Spleen (tissue), 11 donors: ENCODE data around the gene ZNF385A. TPM values are rescaled to one million over a fixed set of nuclear protein-coding genes. Genes with fewer than 3 reads are reported as not detected.

Experiments
- DNase-seq: peaks from one replicate; pipeline ENCODE4 v3.0.0-alpha.2; 2020
- H3K27ac ChIP-seq, 8 donors: fragments of 200-600 bp; sonication (generic) in 7 of 8; 1 replicate in 4 of 8; 2 replicates in 4 of 8; pipeline versions ENCODE4 v1.5.0 to v1.8.0; 2016 to 2021; ENCODE audit warnings: inconsistent platforms in 4 of 8, mild to moderate bottlenecking in 4 of 8, moderate library complexity in 1 of 8
- H3K27me3 ChIP-seq, 7 donors: fragments of 200-600 bp; sonication (generic) in 6 of 7; replicated peaks in 1 of 7; 1 replicate in 4 of 7; 2 replicates in 3 of 7; pipeline versions ENCODE4 v1.5.0 to v1.8.0; 2016 to 2021; ENCODE audit warnings: inconsistent platforms in 3 of 7, mild to moderate bottlenecking in 1 of 7
- H3K36me3 ChIP-seq, 6 donors: fragments of 200-600 bp; sonication (generic) in 5 of 6; 1 replicate in 4 of 6; 2 replicates in 2 of 6; pipeline versions ENCODE4 v1.5.0 to v1.8.0; 2016 to 2021; ENCODE audit warnings: inconsistent platforms in 2 of 6
- H3K4me1 ChIP-seq, 6 donors: fragments of 200-600 bp; sonication (generic) in 5 of 6; 1 replicate in 3 of 6; 2 replicates in 3 of 6; pipeline versions ENCODE4 v1.5.0 to v1.8.0; 2016 to 2021; ENCODE audit warnings: inconsistent platforms in 3 of 6
- H3K4me3 ChIP-seq, 8 donors: fragments of 200-600 bp; sonication (generic) in 7 of 8; 1 replicate in 4 of 8; 2 replicates in 4 of 8; pipeline versions ENCODE4 v1.5.0 to v1.8.0; 2016 to 2021; ENCODE audit warnings: inconsistent platforms in 4 of 8, mild to moderate bottlenecking in 4 of 8, moderate library complexity in 2 of 8
- H3K9me3 ChIP-seq, 8 donors: fragments of 200-600 bp; sonication (generic) in 7 of 8; 1 replicate in 4 of 8; 2 replicates in 4 of 8; pipeline versions ENCODE4 v1.5.0 to v1.8.0; 2016 to 2021; ENCODE audit warnings: inconsistent platforms in 4 of 8
- POLR2A ChIP-seq, 3 donors: fragments of 450-650 bp; IDR thresholded peaks; one replicate each; pipeline ENCODE4 v1.5.1; 2017; ENCODE audit warnings: antibody characterized with exemption in 3 of 3, mild to moderate bottlenecking in 1 of 3
- POLR2AphosphoS5 ChIP-seq, 3 donors: sonication (generic); formaldehyde crosslinking; IDR thresholded peaks; one replicate each; pipeline ENCODE4 v1.5.1; 2017; ENCODE audit warnings: antibody characterized with exemption in 3 of 3
- WGBS, 5 donors: extraction: QIAGEN DNeasy Blood & Tissue Kit in 3 of 5; methylation state at CpG; one replicate each; pipeline versions ENCODE4 v1.1.5 to v1.1.7; 2013 to 2018; 5-methylcytosine and 5-hydroxymethylcytosine counted together
- intact Hi-C: fragments of 100-400 bp; cut with DNase I; formaldehyde crosslinking; loops from one replicate; pipeline ENCODE4 v1.15.0; 2023; ENCODE audit warnings: low total_unique reads
- polyA plus RNA-seq, 3 donors: library from polyadenylated mRNA; stranded (reverse); fragments of 200-250 nt; gene quantifications; one replicate each; pipeline ENCODE4 v1.2.1, GENCODE V29; 2013
- total RNA-seq, 7 donors: library from RNA; depleted of rRNA in 3 of 7; stranded (reverse); fragments of >200 nt in 3 of 7; fragmentation: NEBNext Ultra II Directional in 4 of 7; extraction: Animal tissue kit (Norgen Biotek cat#: 25700) in 4 of 7; gene quantifications; one replicate each; pipeline versions ENCODE4 v1.1.0 to v1.2.1, GENCODE V29; 2016 to 2021
- TF ChIP-seq, protein P1 (sequence below), 11 experiments: fragments of 200-600 bp in 7 of 11; fragments of 450-650 bp in 4 of 11; sonication (generic) in 4 of 11; IDR thresholded peaks in 8 of 11; conservative IDR thresholded peaks in 3 of 11; 1 replicate in 7 of 11; 2 replicates in 4 of 11; pipeline versions ENCODE4 v1.4.0 to v1.8.0; 2016 to 2021; ENCODE audit warnings: antibody characterized with exemption in 11 of 11, inconsistent platforms in 4 of 11, mild to moderate bottlenecking in 1 of 11
- donor health status: healthy with polysubstance abuse.
- donor health status: DM: no; HTN: no; CAD: no; lungs with moderate emphysema.
- donor health status: DM: no; HTN: no; CAD: no.
- donor health status: Bipolar disorder and iron deficiency.
- donor health status: healthy.
- donor health status: DM: no; HTN: no; CAD: no.
- donor health status: DM: yes; HTN: yes; CAD: no.

Gene ZNF385A
- total and polyA plus RNA-seq, 10 donors = 7.4 to 40.3 (median 23.4) TPM

GRCh38 chr12:54349679-54350078, 34.9 kb downstream of the ZNF385A start:
- intact Hi-C loops = no loop called here

GRCh38 chr12:54349036-54349435, 35.5 kb downstream of the ZNF385A start:
- no peaks in the 10 kb centered on the region for H3K27me3 ChIP-seq

More at GRCh38 chr12:54349679-54350078, 34.9 kb downstream of the ZNF385A start:
- no peak for DNase-seq
- H3K27me3 ChIP-seq = no peaks in the 10 kb centered on the region
- peaks cover 0 to 28% (median 10%) of the 10 kb centered on the region in 6 donors for H3K4me1 ChIP-seq
- peaks cover 4 to 89% (median 68%) of the 10 kb centered on the region in 6 donors for H3K36me3 ChIP-seq
- TF ChIP-seq POLR2A (IDR thresholded peaks at IDR 0.05) (no peak), POLR2AphosphoS5 (IDR thresholded peaks at IDR 0.05) (no peak)
- TF ChIP-seq, protein P1, sequence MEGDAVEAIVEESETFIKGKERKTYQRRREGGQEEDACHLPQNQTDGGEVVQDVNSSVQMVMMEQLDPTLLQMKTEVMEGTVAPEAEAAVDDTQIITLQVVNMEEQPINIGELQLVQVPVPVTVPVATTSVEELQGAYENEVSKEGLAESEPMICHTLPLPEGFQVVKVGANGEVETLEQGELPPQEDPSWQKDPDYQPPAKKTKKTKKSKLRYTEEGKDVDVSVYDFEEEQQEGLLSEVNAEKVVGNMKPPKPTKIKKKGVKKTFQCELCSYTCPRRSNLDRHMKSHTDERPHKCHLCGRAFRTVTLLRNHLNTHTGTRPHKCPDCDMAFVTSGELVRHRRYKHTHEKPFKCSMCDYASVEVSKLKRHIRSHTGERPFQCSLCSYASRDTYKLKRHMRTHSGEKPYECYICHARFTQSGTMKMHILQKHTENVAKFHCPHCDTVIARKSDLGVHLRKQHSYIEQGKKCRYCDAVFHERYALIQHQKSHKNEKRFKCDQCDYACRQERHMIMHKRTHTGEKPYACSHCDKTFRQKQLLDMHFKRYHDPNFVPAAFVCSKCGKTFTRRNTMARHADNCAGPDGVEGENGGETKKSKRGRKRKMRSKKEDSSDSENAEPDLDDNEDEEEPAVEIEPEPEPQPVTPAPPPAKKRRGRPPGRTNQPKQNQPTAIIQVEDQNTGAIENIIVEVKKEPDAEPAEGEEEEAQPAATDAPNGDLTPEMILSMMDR (IDR thresholded peaks at IDR 0.05 in 8 of 11, conservative IDR thresholded peaks at IDR 0.05 in 3 of 11) = no peak
- H3K9me3 ChIP-seq = no peaks in the 10 kb centered on the region
- no peak overlapping the region for H3K27ac ChIP-seq
- H3K4me3 ChIP-seq = no peak overlapping the region

DNA sequence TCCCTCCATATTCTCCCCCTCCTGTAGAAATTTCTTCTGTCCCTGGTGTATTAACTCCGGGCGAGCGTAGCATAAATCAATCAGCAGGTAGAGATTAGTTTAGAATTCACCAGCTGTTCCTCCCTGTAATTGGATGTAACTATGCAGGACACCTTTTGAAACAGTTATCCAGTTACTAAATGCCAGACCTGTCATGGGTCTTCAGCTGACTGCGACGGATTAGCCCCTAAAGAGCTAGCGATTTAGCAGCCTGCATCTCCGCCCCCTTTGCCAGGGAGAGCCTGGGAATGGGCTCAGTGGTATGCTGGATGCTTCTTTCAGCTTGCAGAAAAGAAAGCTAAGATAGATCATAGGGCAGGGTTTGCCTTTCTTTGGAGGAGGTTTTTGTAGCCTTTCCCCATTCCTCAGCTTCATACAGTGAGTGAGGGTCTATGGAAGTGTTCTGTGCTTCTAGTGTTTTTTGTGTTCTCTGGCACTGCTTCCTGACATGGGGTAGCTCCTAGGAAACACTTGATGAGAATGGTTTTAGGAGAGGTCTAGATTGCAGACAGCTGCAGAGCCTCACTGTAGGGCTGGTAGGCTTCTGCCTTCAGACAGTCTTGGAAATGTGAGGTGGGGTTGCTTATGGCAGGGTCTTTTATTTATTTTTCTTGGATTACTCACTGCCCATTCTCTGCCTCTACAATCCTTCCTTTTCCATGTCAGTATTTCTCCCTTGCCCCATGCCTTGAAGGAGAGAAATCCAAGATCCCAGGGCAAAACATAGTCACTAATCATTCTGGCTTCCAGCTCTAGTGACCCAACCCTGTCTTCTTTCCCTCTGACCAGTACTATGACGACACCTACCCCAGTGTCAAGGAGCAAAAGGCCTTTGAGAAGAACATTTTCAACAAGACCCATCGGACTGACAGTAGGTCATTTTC, 42.9 kb downstream of the ZNF385A start:
- Histone ChIP-seq H3K9me3 (no peaks in the 10 kb centered on the region), H3K27me3 (no peaks in the 10 kb centered on the region), H3K27ac (no peak overlapping the region), H3K4me3 (no peak overlapping the region), H3K4me1 (peaks cover 9 to 40% (median 16%) of the 10 kb centered on the region in 6 donors), H3K36me3 (peaks cover 0 to 71% (median 63%) of the 10 kb centered on the region in 6 donors)
- TF ChIP-seq POLR2A (IDR thresholded peaks at IDR 0.05) (no peak), POLR2AphosphoS5 (IDR thresholded peaks at IDR 0.05) (no peak)
- TF ChIP-seq, protein P1 (IDR thresholded peaks at IDR 0.05 in 8 of 11, conservative IDR thresholded peaks at IDR 0.05 in 3 of 11) = no peak
- intact Hi-C loops = no loop called here
- WGBS, 5 donors = 89 to 94% (median 93%) methylated on average over 9 of the region's 9 CpGs
- no peak for DNase-seq

More at GRCh38 chr12:54349036-54349435, 35.5 kb downstream of the ZNF385A start:
- no peak for DNase-seq
- Histone ChIP-seq H3K9me3 (no peaks in the 10 kb centered on the region), H3K4me3 (no peak overlapping the region), H3K4me1 (peaks cover 0 to 29% (median 10%) of the 10 kb centered on the region in 6 donors), H3K27ac (no peak overlapping the region), H3K36me3 (peaks cover 4 to 95% (median 74%) of the 10 kb centered on the region in 6 donors)
- TF ChIP-seq POLR2AphosphoS5 (IDR thresholded peaks at IDR 0.05) (no peak), POLR2A (IDR thresholded peaks at IDR 0.05) (no peak)
- TF ChIP-seq, protein P1 (IDR thresholded peaks at IDR 0.05 in 8 of 11, conservative IDR thresholded peaks at IDR 0.05 in 3 of 11) = no peak
- intact Hi-C loops = no loop called here
- 90 to 97% (median 93%) methylated on average over 4 of the region's 4 CpGs for WGBS, 5 donors

DNA sequence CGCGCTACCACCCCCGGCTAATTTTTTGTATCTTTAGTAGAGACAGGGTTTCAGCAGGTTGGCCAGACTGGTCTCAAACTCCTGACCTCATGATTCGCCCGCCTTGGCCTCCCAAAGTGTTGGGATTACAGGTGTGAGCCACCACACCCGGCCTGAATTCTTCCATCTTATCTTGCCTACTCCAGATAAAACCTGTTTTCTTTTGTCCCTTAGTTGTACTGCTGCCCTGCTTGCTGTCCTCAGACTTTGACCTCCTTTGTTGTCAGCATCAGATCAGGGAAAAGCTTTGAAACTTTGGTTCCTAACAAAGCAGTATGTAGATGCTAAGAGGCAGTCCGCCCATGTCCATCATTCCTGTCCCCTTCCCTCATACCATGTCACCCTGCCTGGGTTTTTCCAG, 43.7 kb downstream of the ZNF385A start:
- TF ChIP-seq, protein P1 (IDR thresholded peaks at IDR 0.05 in 8 of 11, conservative IDR thresholded peaks at IDR 0.05 in 3 of 11) = no peak
- TF ChIP-seq POLR2AphosphoS5 (IDR thresholded peaks at IDR 0.05) (no peak), POLR2A (IDR thresholded peaks at IDR 0.05) (no peak)
- Histone ChIP-seq H3K4me1 (peaks cover 9 to 48% (median 19%) of the 10 kb centered on the region in 6 donors), H3K27me3 (no peaks in the 10 kb centered on the region), H3K36me3 (peaks cover 0 to 63% (median 55%) of the 10 kb centered on the region in 6 donors), H3K9me3 (no peaks in the 10 kb centered on the region), H3K4me3 (no peak overlapping the region), H3K27ac (no peak overlapping the region)
- intact Hi-C loops = no loop called here
- no peak for DNase-seq
- 92 to 96% (median 95%) methylated on average over 7 of the region's 7 CpGs for WGBS, 5 donors
